Mucosa of descending colon (tissue), 3 donors: ENCODE measurements around the gene ARID1B. TPM values are rescaled to one million over a fixed set of nuclear protein-coding genes. Genes with fewer than 3 reads are reported as not detected.

Source experiments
- ATAC-seq: fragments of 200-7000 bp; cut with Tn5 transposase; one replicate; pipeline ENCODE4 v1.9.1; 2020; ENCODE audit warnings: mild to moderate bottlenecking, moderate library complexity
- DNase-seq, 3 donors: peaks; one replicate each; pipeline ENCODE4 v3.0.0-alpha.2; 2020
- H3K36me3 ChIP-seq: fragments of 200-600 bp; one replicate; pipeline ENCODE4 v1.8.0; 2021; ENCODE audit warnings: low read depth, mild to moderate bottlenecking
- H3K4me1 ChIP-seq: fragments of 200-600 bp; one replicate; pipeline ENCODE4 v1.8.0; 2021; ENCODE audit warnings: low read depth, mild to moderate bottlenecking
- H3K4me3 ChIP-seq: fragments of 200-600 bp; one replicate; pipeline ENCODE4 v1.8.0; 2021; ENCODE audit warnings: mild to moderate bottlenecking
- H3K9me3 ChIP-seq: fragments of 200-600 bp; one replicate; pipeline ENCODE4 v1.8.0; 2021; ENCODE audit warnings: mild to moderate bottlenecking
- intact Hi-C, 2 donors: fragments of 100-400 bp; cut with DNase I in 1 of 2; cut with micrococcal nuclease in 1 of 2; formaldehyde crosslinking; loops; one replicate each; pipeline versions ENCODE4 v1.11.0 to v1.11.1; 2022; cut with DNase I, micrococcal nuclease
- total RNA-seq, 3 donors: library from RNA; stranded (reverse); fragmentation: NEBNext Ultra II Directional in 2 of 3; extraction: Animal tissue kit (Norgen Biotek cat#: 25700) in 2 of 3; gene quantifications; one replicate each; pipeline versions ENCODE4 v1.2.1 to v1.2.4, GENCODE V29; 2021 to 2023
- TF ChIP-seq, protein P1 (sequence below): fragments of 200-600 bp; IDR thresholded peaks from one replicate; pipeline ENCODE4 v1.8.0; 2022; ENCODE audit warnings: antibody characterized with exemption, mild to moderate bottlenecking
- donor health status: DM: no; HTN: no; CAD: no; lungs with moderate emphysema.
- donor health status: DM: no; HTN: no; CAD: no.
- donor health status: DM: no; HTN: yes; CAD: no.

ARID1B gene
- total RNA-seq, 3 donors from 2014 or later: 71.8 to 102 (median 101) TPM

- TF ChIP-seq, protein P1, sequence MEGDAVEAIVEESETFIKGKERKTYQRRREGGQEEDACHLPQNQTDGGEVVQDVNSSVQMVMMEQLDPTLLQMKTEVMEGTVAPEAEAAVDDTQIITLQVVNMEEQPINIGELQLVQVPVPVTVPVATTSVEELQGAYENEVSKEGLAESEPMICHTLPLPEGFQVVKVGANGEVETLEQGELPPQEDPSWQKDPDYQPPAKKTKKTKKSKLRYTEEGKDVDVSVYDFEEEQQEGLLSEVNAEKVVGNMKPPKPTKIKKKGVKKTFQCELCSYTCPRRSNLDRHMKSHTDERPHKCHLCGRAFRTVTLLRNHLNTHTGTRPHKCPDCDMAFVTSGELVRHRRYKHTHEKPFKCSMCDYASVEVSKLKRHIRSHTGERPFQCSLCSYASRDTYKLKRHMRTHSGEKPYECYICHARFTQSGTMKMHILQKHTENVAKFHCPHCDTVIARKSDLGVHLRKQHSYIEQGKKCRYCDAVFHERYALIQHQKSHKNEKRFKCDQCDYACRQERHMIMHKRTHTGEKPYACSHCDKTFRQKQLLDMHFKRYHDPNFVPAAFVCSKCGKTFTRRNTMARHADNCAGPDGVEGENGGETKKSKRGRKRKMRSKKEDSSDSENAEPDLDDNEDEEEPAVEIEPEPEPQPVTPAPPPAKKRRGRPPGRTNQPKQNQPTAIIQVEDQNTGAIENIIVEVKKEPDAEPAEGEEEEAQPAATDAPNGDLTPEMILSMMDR: no peak
- DNase-seq: no peak
- Histone ChIP-seq H3K36me3 (no peaks in the 10 kb centered on the region), H3K9me3 (no peaks in the 10 kb centered on the region), H3K4me3 (no peak overlapping the region), H3K4me1 (peaks cover 8% of the 10 kb centered on the region)
- peak; percentile 54 for ATAC-seq
- intact Hi-C loops: no loop called here
These were observed 51.1 kb downstream of the ARID1B start for GRCh38 chr6:156828280-156828703.

- TF ChIP-seq, protein P1: no peak
- intact Hi-C loops: no loop called here
- Histone ChIP-seq H3K4me3 (no peak overlapping the region), H3K9me3 (no peaks in the 10 kb centered on the region), H3K4me1 (peaks cover under 1% of the 10 kb centered on the region), H3K36me3 (no peaks in the 10 kb centered on the region)
- ATAC-seq (no peak), DNase-seq (no peak)
These were observed 52.9 kb downstream of the ARID1B start for GRCh38 chr6:156830126-156830525.

GRCh38 chr6:156832231-156832647, 55.1 kb downstream of the ARID1B start:
- no peaks in the 10 kb centered on the region for H3K36me3 ChIP-seq
- TF ChIP-seq, protein P1: no peak
- intact Hi-C loops: no loop called here
- DNase-seq: peak in 1 of 3 donors; percentile 47
- no peaks in the 10 kb centered on the region for H3K4me1 ChIP-seq
- no peak overlapping the region for H3K4me3 ChIP-seq
- H3K9me3 ChIP-seq: no peaks in the 10 kb centered on the region
- no peak for ATAC-seq

- ATAC-seq (no peak), DNase-seq (no peak)
- H3K36me3 ChIP-seq: no peaks in the 10 kb centered on the region
- TF ChIP-seq, protein P1: no peak
- intact Hi-C loops: no loop called here
- H3K4me3 ChIP-seq: no peak overlapping the region
- H3K9me3 ChIP-seq: no peaks in the 10 kb centered on the region
- H3K4me1 ChIP-seq: no peaks in the 10 kb centered on the region
These were observed 55.5 kb downstream of the ARID1B start for GRCh38 chr6:156832669-156833068.

- DNase-seq: no peak
- ATAC-seq: no peak
- TF ChIP-seq, protein P1: no peak
- Histone ChIP-seq H3K9me3 (no peaks in the 10 kb centered on the region), H3K4me1 (no peaks in the 10 kb centered on the region), H3K4me3 (no peak overlapping the region), H3K36me3 (no peaks in the 10 kb centered on the region)
- intact Hi-C loops: no loop called here
These were observed 56.6 kb downstream of the ARID1B start for GRCh38 chr6:156833755-156834154.

DNA sequence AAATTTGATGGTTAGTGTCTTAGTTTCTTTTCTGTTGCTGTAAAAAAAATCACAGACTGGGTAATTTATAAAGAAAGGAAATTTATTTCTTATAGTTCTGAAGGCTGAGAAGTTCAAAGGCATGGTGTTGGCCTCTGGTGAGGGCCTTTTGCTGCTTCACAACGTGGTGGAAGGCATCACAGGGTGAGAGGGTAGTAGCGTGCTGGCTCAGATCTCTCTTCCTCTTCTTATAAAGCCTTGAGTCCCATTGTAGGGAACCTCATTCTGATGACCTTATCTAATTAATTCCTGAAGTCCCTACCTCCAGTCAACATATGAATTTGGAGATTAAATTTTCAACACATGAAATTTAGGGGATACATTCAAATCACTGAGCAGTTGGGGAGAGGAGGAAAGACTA, 62.0 kb downstream of the ARID1B start:
- TF ChIP-seq, protein P1: no peak
- H3K4me1 ChIP-seq: peaks cover 3% of the 10 kb centered on the region
- intact Hi-C loops: no loop called here
- H3K4me3 ChIP-seq: no peak overlapping the region
- DNase-seq: no peak
- ATAC-seq: no peak
- H3K9me3 ChIP-seq: no peaks in the 10 kb centered on the region
- H3K36me3 ChIP-seq: no peaks in the 10 kb centered on the region
